Rectal smooth muscle tissue (tissue), 1 donor: ENCODE results near the gene CCDC116.
"Not testable (repeated sequence)": the region's sequence is repeated elsewhere in the genome, so short reads cannot be mapped to it uniquely, and the experiment has no call there.

Source experiments
- H3K27ac ChIP-seq: one replicate; pipeline ENCODE4 v1.7.0; 2013; ENCODE audit warnings: low read depth, low read length, inconsistent platforms
- H3K27me3 ChIP-seq: one replicate; pipeline ENCODE4 v1.7.0; 2013; ENCODE audit warnings: low read length; ENCODE audit not compliant: control insufficient read depth, insufficient read depth
- H3K36me3 ChIP-seq: one replicate; pipeline ENCODE4 v1.7.0; 2013; ENCODE audit warnings: low read length; ENCODE audit not compliant: control insufficient read depth, insufficient read depth
- H3K4me1 ChIP-seq: one replicate; pipeline ENCODE4 v1.7.0; 2013; ENCODE audit warnings: low read length; ENCODE audit not compliant: control insufficient read depth, insufficient read depth
- H3K4me3 ChIP-seq: one replicate; pipeline ENCODE4 v1.7.0; 2013; ENCODE audit warnings: low read length
- H3K9ac ChIP-seq: one replicate; pipeline ENCODE4 v1.7.0; 2013; ENCODE audit warnings: low read length

CCDC116 gene

DNA sequence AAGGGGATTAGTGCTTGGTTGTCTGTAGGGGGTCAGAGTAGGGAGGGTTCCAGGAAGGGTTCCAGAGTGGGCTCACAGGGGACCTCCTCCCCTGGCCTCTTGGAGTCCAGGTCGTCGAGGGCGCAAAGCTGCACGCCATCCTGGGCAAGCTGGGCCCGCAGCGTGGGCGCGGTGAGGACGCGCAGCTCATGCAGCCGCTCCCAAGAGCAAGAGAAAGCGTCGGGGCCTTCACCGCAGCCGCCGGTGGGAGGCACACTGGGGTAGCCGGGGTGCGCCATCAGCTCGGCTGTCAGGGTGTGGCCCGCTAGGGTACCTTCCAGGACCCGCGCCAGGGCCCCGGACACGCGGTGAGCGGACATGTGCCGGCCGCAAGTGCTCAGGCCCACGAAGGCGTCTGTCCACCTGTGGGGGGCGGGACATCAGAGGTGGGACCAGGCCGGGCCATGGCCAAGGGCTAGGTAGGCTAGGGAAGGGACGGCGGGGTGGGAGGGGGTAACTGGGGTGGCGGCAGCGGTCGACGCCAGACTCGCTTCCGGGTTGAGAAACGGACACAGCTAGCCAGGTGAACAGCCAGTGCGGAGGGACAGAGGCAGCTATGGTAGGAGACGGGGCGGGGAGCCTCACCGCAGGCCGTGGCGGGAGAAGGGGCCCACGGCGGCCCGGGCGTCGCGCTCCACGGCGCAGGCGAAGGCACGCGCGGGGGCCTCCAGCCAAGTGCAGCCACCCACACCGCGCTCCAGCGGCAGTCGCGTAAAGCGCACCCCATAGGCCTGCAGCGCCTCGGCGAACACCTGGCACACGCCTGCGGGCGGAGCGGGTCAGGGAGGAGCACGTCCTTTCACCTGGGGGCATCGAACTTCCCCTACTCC is 3.9 kb upstream of the CCDC116 start:
- Histone ChIP-seq H3K4me1 (peaks cover 4% of the 10 kb centered on the region), H3K27ac (no peak overlapping the region), H3K4me3 (peak overlapping the region; percentile 94), H3K9ac (no peak overlapping the region), H3K36me3 (peaks cover 3% of the 10 kb centered on the region), H3K27me3 (no peaks in the 10 kb centered on the region)

DNA sequence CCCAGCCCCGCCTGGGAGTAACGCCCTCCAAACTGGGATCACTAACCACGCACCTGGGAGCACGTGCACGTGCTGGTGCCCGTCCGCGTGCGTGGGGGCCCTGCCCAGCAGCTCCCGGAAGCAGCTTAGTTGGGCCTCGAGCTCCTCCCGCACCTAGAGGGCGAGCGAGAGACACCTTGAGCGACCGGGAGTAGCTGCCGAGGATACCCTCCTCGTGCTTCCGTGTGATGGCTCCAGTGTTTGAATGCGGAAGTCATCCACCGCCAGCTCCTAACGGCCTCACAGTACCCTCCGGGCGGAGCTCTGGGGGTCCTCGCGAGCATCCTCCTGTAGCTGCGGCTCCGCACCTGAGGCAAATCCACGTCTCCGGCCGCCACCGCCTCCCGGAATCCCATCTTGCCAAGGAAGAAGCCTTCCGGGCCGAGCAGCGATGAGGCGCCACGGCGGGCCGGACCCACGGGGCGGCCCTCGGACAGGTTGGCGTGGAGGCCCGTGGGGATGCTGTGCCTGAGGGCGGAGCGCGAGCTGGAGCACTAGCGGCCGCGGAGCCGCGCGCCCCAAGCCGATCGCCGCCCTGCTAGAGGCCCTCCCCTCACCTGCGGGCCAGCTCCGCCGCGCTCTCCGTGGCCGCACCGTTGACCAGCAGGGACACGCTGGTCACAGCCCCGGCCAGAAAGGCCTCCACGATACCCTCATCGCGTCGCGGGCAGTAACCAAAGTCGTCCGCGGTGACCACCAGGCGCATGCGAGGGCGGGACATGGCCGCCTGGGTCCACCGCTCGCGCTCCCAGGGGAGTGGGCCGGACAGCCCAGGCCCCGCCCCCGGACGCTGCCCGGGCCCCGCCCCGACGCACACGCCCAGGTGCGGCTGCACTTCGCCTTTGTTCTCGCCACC is 3.1 kb upstream of the CCDC116 start, which contains the start of gene YDJC:
TSS of gene YDJC (minus strand) at position 768 of the 895 bp plus-strand sequence. CDS start at position 760, 8 bp downstream.
- Histone ChIP-seq H3K36me3 (peaks cover 3% of the 10 kb centered on the region), H3K4me3 (peak within 1 kb of the TSS; percentile 94), H3K4me1 (peaks cover 4% of the 10 kb centered on the region), H3K9ac (peak within 1 kb of the TSS; percentile 53), H3K27ac (peak within 1 kb of the TSS; percentile 16), H3K27me3 (no peaks in the 10 kb centered on the region)

DNA sequence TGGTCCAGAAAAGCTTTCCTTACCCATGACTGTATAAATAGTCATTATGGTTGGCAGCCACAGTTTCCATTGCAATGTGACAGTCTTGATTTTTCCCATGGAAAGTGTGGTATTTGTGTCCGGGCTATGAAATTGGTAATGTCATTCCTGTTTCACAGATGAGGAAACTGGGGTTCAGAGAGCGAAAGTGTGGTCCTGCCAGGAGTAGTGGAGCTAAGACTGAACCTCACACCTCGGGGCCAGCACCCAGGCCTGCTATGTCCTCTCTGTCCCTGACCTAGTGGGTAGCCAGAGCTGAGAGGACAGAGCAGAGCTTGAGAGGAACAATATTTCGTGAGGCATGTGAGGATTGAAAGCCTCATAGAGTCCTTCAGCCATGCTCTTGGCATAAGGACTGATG is 1.5 kb upstream of the CCDC116 start:
- peaks cover 4% of the 10 kb centered on the region for H3K4me1 ChIP-seq
- no peak overlapping the region for H3K9ac ChIP-seq
- no peak overlapping the region for H3K4me3 ChIP-seq
- H3K27me3 ChIP-seq: no peaks in the 10 kb centered on the region
- peaks cover 3% of the 10 kb centered on the region for H3K36me3 ChIP-seq
- H3K27ac ChIP-seq: no peak overlapping the region

DNA sequence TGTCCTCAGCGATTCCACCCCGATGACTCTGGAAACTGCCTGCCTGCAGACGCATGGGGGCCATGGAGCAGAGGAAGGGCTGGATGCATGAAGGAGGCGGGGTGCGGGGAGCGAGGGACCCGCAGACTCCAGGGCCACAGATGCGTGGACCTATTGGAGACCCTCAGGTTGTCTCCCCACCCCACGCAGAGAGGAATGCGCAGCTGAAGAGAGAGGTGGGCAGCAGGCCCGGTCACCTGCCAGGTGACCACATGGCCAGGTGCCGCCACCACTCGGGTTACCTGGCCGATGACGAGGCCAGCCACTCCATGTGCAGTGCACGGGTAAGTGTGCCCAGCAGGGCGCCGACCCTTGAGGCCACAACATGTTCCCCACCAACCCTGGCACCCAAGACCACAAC is 371 bp downstream of the CCDC116 start:
- Histone ChIP-seq H3K9ac (no peak overlapping the region), H3K4me3 (no peak overlapping the region), H3K4me1 (peaks cover 4% of the 10 kb centered on the region), H3K36me3 (peaks cover 3% of the 10 kb centered on the region), H3K27me3 (no peaks in the 10 kb centered on the region), H3K27ac (no peak overlapping the region)

DNA sequence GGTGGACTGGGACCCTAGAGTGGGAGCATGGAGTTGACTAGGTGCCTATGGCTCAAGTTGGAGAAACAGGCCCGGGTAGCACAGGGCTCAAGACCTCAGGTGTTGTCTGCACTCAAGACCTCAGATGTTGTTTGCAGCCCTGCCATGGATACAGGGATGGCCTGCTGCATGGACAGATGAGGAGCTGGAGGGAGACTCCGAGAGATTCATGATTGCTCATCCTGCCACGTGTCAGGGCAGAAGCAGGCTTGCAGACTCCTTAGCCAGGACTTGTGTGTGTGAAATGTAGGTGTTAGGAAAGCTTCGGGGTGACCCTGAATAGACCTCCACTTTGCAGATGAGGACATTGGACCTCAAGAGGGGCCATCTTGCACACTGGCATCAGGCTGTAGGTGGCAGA is 921 bp downstream of the CCDC116 start:
- H3K9ac ChIP-seq: no peak overlapping the region
- no peak overlapping the region for H3K4me3 ChIP-seq
- H3K4me1 ChIP-seq: peaks cover 4% of the 10 kb centered on the region
- no peaks in the 10 kb centered on the region for H3K36me3 ChIP-seq
- no peak overlapping the region for H3K27ac ChIP-seq
- no peaks in the 10 kb centered on the region for H3K27me3 ChIP-seq

DNA sequence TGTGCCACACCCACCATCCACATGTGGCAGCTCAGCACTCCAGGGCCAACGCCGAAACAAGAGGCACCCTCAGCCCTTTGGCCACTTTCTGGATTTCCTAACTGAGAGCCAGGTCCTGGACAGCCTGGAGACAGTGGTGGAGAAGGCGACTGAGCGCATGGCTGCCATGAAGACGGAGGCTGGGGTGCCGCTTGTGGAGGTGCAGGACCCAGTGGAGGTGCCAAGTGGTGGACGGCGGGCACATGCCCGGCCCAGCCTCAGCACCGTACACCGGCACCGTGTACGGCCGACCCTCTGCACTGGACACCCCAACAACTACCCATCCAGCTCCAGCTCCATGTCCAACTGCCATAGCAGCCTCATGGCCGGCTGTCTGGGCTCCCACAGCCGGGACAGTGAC is 1.5 kb downstream of the CCDC116 start:
- Histone ChIP-seq H3K27me3 (no peaks in the 10 kb centered on the region), H3K27ac (no peak overlapping the region), H3K4me3 (no peak overlapping the region), H3K4me1 (peaks cover under 1% of the 10 kb centered on the region), H3K9ac (no peak overlapping the region), H3K36me3 (no peaks in the 10 kb centered on the region)

DNA sequence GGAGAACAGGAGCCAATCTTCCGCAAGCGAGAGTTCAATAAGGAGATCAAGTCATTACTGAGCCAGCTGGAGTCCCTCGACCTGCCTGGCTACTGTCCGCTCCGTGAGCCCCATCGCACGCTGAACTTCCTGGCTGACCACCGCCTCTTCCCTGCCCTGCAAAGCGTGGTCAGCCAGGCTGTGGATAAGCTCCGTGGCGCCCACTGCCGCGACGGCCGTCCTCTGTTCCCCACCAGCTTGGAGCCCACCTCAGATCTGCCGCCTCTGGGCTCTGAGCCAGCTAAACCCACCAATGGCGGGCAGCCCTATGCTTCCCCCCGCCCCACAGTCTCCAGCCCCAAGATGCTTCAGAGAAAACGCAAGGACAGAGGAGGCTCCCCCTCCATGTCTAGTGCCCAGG is 2.3 kb downstream of the CCDC116 start:
- H3K36me3 ChIP-seq: no peaks in the 10 kb centered on the region
- no peak overlapping the region for H3K4me3 ChIP-seq
- H3K9ac ChIP-seq: no peak overlapping the region
- no peaks in the 10 kb centered on the region for H3K4me1 ChIP-seq
- no peaks in the 10 kb centered on the region for H3K27me3 ChIP-seq
- H3K27ac ChIP-seq: no peak overlapping the region

DNA sequence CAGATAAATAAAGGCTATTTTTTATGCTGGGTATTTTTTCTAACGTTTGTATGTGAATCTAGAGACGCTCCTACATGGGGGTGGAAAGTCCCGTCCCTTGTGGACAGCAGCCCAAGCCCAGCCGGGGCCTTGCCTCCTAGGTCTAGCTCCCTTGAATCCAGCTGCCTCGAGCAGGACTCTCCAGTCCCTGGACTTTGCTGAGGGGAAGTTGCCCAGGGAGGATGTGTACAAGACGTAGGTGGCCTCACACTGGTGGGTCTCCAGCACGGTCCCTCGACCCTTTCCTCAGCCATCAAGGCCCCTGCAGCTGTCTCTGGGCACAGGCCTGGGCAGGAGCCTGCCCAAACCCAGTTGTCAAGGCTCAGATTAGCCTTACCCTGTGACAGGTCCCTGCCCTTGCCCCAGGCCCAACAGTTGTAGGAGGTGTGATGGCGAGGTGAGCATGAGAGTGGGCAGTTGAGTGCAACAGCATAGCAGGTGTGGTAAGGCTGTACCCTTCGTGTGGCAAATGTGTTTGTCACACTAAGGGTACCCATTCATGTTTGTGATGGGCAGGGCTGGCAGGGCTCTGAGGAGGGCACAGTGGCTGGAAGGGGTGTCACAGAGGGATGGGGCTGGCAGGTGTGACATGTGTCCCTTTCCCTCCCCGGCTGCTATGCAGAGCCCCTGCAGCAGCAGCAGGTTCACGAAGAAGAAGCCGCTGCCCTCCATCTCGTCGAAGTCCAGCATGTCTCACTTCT is 3.4 kb downstream of the CCDC116 start:
- Histone ChIP-seq H3K4me1 (no peaks in the 10 kb centered on the region), H3K27ac (no peak overlapping the region), H3K9ac (no peak overlapping the region), H3K4me3 (no peak overlapping the region), H3K36me3 (no peaks in the 10 kb centered on the region), H3K27me3 (no peaks in the 10 kb centered on the region)

DNA sequence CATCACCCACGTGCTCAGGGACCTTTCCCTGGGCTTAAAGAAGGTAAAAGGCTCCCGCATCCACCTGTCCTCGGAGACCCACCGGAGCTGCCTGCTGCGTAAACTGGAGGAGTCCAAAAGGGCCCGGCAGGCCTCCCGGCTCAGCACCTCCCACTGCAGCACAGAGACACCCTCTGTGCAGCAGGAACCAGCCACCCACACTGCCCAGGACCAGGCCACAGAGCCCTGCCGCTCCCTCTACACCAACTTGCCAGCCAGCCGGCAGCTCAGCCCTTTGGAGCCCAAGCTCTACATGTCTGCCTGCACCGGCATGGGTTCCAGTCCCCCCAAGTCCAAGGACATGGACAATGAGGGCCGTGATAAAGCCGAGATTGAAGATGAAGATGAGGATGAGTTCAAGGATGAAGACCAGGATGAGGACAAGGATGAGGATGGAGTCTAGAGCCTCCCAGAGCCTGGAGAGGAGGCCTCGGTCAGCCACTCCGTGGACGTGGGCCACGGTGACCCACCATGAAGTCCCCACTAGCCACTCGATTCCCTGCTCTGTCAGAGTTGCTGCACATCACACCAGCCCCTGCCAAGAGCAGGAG is 4.2 kb downstream of the CCDC116 start:
- H3K4me3 ChIP-seq: no peak overlapping the region
- no peak overlapping the region for H3K27ac ChIP-seq
- no peak overlapping the region for H3K9ac ChIP-seq
- no peaks in the 10 kb centered on the region for H3K27me3 ChIP-seq
- H3K36me3 ChIP-seq: no peaks in the 10 kb centered on the region
- H3K4me1 ChIP-seq: no peaks in the 10 kb centered on the region

DNA sequence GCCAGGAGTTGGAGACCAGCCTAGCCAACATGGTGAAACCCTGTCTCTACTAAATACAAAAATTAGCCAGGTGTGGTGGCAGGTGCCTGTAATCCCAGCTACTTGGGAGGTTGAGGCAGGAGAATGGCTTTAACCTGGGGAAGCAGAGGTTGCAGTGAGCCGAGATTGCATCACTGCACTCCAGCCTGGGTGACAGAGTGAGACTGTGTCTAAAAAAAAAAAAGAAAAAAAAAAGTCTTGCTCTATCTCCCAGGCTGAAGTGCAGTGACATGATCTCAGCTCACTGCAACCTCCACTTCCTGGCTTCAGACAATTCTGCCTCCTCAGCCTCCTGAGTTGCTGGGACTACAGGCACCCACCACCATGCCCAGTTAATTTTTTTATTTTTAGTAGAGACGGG is 4.9 kb downstream of the CCDC116 start:
- H3K4me1 ChIP-seq, H3K4me3 ChIP-seq, H3K36me3 ChIP-seq, H3K27ac ChIP-seq, H3K27me3 ChIP-seq, H3K9ac ChIP-seq: not testable (repeated sequence)

DNA sequence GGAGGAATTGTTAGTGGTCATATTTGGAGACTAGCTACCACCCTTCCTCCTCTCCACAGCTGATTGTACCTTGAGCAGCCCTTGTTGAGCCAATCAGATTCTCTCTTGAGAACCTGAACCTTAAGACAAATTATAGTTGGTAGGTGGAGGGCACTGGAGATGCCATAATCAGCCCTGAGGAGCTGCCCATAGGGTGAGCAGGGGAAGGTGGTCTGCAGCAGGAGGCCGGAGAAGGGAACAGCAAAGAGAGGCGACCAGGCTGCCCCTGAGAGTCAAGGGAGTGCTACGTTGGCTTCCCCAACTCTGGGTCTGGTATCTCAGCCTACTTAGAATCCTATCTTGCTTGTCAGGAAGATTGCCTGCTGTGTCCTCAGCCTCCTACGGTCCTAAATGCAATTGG is 6.8 kb downstream of the CCDC116 start:
- peaks cover 4% of the 10 kb centered on the region for H3K4me1 ChIP-seq
- H3K27ac ChIP-seq: no peak overlapping the region
- no peaks in the 10 kb centered on the region for H3K36me3 ChIP-seq
- no peak overlapping the region for H3K4me3 ChIP-seq
- H3K9ac ChIP-seq: no peak overlapping the region
- H3K27me3 ChIP-seq: no peaks in the 10 kb centered on the region

DNA sequence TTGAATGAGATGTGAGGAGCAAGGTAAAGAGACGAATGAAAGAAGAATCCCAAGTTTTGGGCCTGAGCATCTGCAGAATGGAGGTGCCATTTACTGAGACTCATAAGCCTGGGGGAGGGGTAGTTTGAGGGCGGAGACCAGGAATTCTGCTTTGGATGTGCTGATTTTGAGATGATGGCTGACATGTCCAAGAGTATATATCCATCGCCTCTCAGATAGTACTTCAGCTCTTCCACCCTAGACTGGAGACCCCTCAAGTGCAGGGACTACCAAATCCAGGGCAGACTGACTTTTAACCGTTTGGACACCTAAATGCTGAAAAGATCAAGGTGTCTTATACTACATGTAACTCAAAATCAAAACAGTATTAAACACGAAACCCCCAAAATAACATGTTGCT is 8.2 kb downstream of the CCDC116 start:
- Histone ChIP-seq H3K27me3 (no peaks in the 10 kb centered on the region), H3K4me1 (peaks cover 4% of the 10 kb centered on the region), H3K4me3 (no peak overlapping the region), H3K36me3 (no peaks in the 10 kb centered on the region), H3K27ac (no peak overlapping the region), H3K9ac (no peak overlapping the region)
